PFSK-1 (cell line): ENCODE results near the gene NADSYN1.

Source experiments
- POLR2AphosphoS5 ChIP-seq: IDR thresholded peaks from 2 replicates; pipeline ENCODE4 v1.6.1; 2012; ENCODE audit warnings: low read depth, mild to moderate bottlenecking, control low read depth, low read length, moderate library complexity
- TAF1 ChIP-seq: IDR thresholded peaks from 2 replicates; pipeline ENCODE4 v1.6.1; 2012; ENCODE audit warnings: low read length, control low read depth, borderline replicate concordance; ENCODE audit not compliant: insufficient read depth
- TF ChIP-seq, protein P1 (sequence below), 2 experiments: IDR thresholded peaks; 2 replicates each; pipeline versions ENCODE4 v1.6.1 to v1.8.0; 2011 to 2012; ENCODE audit warnings: low read depth in 2 of 2, low read length in 2 of 2, control low read depth in 1 of 2, inconsistent platforms in 1 of 2, mild to moderate bottlenecking in 1 of 2, moderate library complexity in 1 of 2; ENCODE audit not compliant: insufficient read depth in 1 of 2

DNA sequence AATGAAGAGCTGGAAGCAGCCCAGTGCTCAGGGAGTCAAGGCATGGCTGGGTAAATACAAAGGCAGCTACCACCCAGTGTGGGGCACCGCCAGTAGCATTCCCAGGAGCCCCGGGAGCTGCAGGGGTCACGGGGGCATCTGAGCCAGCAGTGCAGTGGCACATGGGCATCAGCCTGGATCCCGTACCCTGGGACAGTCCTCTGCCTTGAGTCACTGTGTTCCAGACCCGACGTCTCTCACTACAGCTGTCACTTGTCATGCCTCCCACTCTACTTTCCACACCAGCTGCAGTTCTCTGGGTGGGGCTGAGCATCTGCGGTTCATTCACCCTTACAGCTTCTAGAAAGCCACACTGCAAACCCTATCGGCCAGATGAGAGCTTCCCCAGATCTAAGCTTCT, 34.4 kb upstream of the NADSYN1 start:
- TF ChIP-seq POLR2AphosphoS5 (no peak), TAF1 (no peak)
- TF ChIP-seq, protein P1, sequence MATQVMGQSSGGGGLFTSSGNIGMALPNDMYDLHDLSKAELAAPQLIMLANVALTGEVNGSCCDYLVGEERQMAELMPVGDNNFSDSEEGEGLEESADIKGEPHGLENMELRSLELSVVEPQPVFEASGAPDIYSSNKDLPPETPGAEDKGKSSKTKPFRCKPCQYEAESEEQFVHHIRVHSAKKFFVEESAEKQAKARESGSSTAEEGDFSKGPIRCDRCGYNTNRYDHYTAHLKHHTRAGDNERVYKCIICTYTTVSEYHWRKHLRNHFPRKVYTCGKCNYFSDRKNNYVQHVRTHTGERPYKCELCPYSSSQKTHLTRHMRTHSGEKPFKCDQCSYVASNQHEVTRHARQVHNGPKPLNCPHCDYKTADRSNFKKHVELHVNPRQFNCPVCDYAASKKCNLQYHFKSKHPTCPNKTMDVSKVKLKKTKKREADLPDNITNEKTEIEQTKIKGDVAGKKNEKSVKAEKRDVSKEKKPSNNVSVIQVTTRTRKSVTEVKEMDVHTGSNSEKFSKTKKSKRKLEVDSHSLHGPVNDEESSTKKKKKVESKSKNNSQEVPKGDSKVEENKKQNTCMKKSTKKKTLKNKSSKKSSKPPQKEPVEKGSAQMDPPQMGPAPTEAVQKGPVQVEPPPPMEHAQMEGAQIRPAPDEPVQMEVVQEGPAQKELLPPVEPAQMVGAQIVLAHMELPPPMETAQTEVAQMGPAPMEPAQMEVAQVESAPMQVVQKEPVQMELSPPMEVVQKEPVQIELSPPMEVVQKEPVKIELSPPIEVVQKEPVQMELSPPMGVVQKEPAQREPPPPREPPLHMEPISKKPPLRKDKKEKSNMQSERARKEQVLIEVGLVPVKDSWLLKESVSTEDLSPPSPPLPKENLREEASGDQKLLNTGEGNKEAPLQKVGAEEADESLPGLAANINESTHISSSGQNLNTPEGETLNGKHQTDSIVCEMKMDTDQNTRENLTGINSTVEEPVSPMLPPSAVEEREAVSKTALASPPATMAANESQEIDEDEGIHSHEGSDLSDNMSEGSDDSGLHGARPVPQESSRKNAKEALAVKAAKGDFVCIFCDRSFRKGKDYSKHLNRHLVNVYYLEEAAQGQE (IDR thresholded peaks at IDR 0.05; ENCODE audit: insufficient read depth in 1 of 2, low read depth in 2 of 2, low read length in 2 of 2), result no peak
